T-helper 2 cell treated with Interferon-gamma antibody and Interleukin-4, amounts not matched to agents 5 μg/mL and 100 μg/mL, for 36 hours (primary cell): ENCODE data around the gene TUB.

Experiments used
- DNase-seq: peaks from one replicate; pipeline ENCODE4 v3.0.0; 2021; ENCODE audit warnings: low spot score
- H3K27ac Mint-ChIP-seq: one replicate; pipeline ENCODE4 v1.8.0; 2021; ENCODE audit warnings: mild to moderate bottlenecking, mixed read lengths
- H3K27me3 Mint-ChIP-seq: one replicate; pipeline ENCODE4 v1.8.0; 2021; ENCODE audit warnings: low read depth, mixed read lengths
- H3K36me3 Mint-ChIP-seq: one replicate; pipeline ENCODE4 v1.8.0; 2021; ENCODE audit warnings: low read depth, mixed read lengths
- H3K4me1 Mint-ChIP-seq: one replicate; pipeline ENCODE4 v1.8.0; 2021; ENCODE audit warnings: low read depth, mixed read lengths
- H3K4me3 Mint-ChIP-seq: one replicate; pipeline ENCODE4 v1.8.0; 2022; ENCODE audit warnings: mild to moderate bottlenecking, moderate library complexity, mixed read lengths
- H3K9me3 Mint-ChIP-seq: one replicate; pipeline ENCODE4 v1.8.0; 2021; ENCODE audit warnings: mixed read lengths

TUB gene

GRCh38 chr11:8106679-8107078 is 25.7 kb downstream of the TUB start:
- no peaks in the 10 kb centered on the region for H3K9me3 Mint-ChIP-seq
- H3K36me3 Mint-ChIP-seq, result no peaks in the 10 kb centered on the region
- no peaks in the 10 kb centered on the region for H3K4me1 Mint-ChIP-seq
- no peak overlapping the region for H3K27ac Mint-ChIP-seq
- H3K27me3 Mint-ChIP-seq, result no peaks in the 10 kb centered on the region
- DNase-seq, result no peak
- no peak overlapping the region for H3K4me3 Mint-ChIP-seq

- Mint-ChIP-seq H3K27ac (no peak overlapping the region), H3K9me3 (no peaks in the 10 kb centered on the region), H3K36me3 (no peaks in the 10 kb centered on the region), H3K4me3 (no peak overlapping the region), H3K27me3 (no peaks in the 10 kb centered on the region), H3K4me1 (no peaks in the 10 kb centered on the region)
- DNase-seq, result no peak
Observed at GRCh38 chr11:8107642-8108041, 26.6 kb downstream of the TUB start.

DNA sequence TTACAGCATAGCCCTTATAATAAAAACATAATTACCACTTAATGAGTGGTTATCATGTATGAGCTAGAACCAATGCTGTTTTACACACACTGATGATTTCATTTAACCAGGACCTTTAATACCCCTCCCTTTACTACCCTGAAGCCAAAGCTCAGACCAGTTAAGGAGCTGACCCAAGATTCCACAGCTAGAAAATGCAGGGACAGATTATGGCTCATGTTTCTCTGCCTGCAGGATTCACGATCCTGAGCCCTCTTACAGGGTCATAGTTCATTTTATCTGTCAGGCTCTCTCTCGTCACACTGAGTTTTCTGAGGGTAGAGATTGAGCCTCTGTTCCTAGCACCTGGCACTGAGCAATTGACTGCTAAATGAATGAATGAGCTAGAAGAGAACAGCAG is 27.4 kb downstream of the TUB start:
- Mint-ChIP-seq H3K9me3 (no peaks in the 10 kb centered on the region), H3K36me3 (no peaks in the 10 kb centered on the region), H3K27me3 (no peaks in the 10 kb centered on the region), H3K27ac (no peak overlapping the region), H3K4me1 (no peaks in the 10 kb centered on the region), H3K4me3 (no peak overlapping the region)
- DNase-seq, result no peak

GRCh38 chr11:8109675-8110074 is 28.7 kb downstream of the TUB start:
- Mint-ChIP-seq H3K9me3 (peaks cover 9% of the 10 kb centered on the region), H3K27ac (no peak overlapping the region), H3K36me3 (no peaks in the 10 kb centered on the region), H3K4me1 (no peaks in the 10 kb centered on the region), H3K4me3 (no peak overlapping the region), H3K27me3 (no peaks in the 10 kb centered on the region)
- no peak for DNase-seq

DNA sequence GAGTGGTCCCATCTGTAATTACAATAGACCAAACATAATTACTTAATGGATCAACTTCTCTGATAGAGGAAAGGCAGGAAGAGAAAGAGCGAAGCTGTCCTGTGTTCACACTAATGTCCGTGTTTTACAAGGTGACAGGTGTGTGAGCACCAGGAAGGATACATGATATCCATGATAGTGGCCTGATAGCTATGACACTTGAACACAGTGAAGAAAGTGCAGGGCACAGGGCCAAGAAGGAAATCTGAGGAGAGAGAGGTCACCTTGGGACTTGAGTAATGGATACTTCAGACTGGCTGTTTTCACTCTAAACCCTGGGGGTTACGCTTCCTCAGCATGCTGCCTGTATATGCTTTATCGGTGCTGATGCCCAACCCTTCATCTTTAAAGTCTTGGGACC is 29.4 kb downstream of the TUB start:
- no peaks in the 10 kb centered on the region for H3K27me3 Mint-ChIP-seq
- no peak overlapping the region for H3K27ac Mint-ChIP-seq
- H3K4me1 Mint-ChIP-seq, result no peaks in the 10 kb centered on the region
- no peak for DNase-seq
- H3K9me3 Mint-ChIP-seq, result peaks cover 14% of the 10 kb centered on the region
- H3K4me3 Mint-ChIP-seq, result no peak overlapping the region
- H3K36me3 Mint-ChIP-seq, result no peaks in the 10 kb centered on the region

DNA sequence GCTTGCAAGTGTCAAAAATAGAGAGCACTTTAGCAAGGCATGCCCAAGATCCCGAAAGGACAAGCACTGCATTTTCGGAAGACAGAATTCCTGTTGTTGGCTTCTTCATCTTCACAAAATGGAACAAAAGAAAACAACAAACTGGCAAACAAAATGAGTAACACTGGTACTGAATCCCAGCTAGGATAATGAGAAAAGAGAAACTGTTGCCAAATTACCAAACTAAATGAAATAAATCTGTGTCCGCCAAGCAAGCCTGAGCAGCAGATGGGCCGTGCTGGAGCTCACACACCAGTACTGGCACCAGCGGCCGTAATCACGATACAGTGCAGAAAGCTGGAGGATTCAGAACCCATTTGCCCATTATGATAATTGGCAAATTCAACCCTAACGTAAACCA is 30.6 kb downstream of the TUB start:
- Mint-ChIP-seq H3K36me3 (no peaks in the 10 kb centered on the region), H3K27ac (no peak overlapping the region), H3K4me3 (no peak overlapping the region), H3K27me3 (no peaks in the 10 kb centered on the region), H3K9me3 (peaks cover 14% of the 10 kb centered on the region), H3K4me1 (no peaks in the 10 kb centered on the region)
- no peak for DNase-seq

- H3K4me3 Mint-ChIP-seq, result no peak overlapping the region
- DNase-seq, result no peak
- H3K27ac Mint-ChIP-seq, result no peak overlapping the region
- no peaks in the 10 kb centered on the region for H3K4me1 Mint-ChIP-seq
- no peaks in the 10 kb centered on the region for H3K9me3 Mint-ChIP-seq
- no peaks in the 10 kb centered on the region for H3K27me3 Mint-ChIP-seq
- H3K36me3 Mint-ChIP-seq, result peaks cover under 1% of the 10 kb centered on the region
Observed at GRCh38 chr11:8122173-8122764, 41.3 kb downstream of the TUB start.

DNA sequence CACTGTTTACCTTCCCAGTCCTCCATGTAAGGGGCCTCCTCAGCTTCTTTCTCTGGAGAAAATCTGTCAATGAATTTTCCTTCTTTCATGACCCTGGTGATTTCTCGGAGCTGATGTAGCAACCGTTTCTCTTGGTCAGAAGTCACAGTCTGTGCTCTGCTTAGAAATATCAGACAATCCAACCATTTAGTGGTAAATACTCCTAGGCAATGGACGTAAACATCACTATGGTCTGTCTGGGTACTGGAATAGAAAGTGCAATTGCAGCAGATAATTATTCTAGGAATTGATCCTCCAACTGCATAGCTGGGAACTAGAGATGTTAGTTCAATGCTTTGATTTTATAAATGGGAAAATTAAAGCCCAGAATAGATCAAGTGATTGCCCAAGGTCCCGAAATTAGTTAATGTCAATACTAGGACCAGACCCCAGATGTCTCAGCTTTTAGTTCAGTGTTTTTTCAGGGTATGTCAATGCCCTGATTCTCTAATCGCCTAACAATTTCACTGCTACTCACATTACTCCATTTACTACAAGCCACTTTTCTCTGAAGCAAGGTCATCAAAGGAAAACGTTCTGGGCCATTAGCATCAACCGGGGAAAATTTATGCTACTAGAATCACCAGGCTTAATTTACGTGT is 45.8 kb downstream of the TUB start:
- no peak overlapping the region for H3K4me3 Mint-ChIP-seq
- no peaks in the 10 kb centered on the region for H3K4me1 Mint-ChIP-seq

DNA sequence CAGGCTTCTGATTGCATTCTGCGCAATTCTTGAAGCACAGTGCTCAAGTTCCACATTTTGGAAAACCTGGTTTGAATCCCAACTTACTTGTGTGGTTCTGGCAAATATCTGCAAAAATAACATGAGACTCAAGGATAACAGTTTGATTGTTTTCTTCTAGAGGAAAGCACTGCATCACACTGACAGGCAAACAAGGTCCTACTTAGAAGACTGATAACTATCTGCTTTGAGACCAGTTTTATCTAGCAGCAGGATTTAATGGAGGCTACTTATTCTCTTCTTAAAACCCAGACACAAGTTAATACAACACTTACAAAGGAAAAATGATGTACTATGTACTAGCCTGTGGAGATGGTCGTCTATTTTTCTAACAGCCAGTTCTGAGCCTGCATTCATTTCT is 46.4 kb downstream of the TUB start:
- Mint-ChIP-seq H3K4me3 (no peak overlapping the region), H3K27ac (no peak overlapping the region), H3K9me3 (no peaks in the 10 kb centered on the region), H3K27me3 (no peaks in the 10 kb centered on the region), H3K36me3 (no peaks in the 10 kb centered on the region), H3K4me1 (no peaks in the 10 kb centered on the region)
- no peak for DNase-seq

More for the DNA sequence above, 45.8 kb downstream of the TUB start:
- H3K27ac Mint-ChIP-seq, result no peak overlapping the region
- no peaks in the 10 kb centered on the region for H3K36me3 Mint-ChIP-seq
- no peak for DNase-seq
- H3K27me3 Mint-ChIP-seq, result no peaks in the 10 kb centered on the region
- no peaks in the 10 kb centered on the region for H3K9me3 Mint-ChIP-seq

DNA sequence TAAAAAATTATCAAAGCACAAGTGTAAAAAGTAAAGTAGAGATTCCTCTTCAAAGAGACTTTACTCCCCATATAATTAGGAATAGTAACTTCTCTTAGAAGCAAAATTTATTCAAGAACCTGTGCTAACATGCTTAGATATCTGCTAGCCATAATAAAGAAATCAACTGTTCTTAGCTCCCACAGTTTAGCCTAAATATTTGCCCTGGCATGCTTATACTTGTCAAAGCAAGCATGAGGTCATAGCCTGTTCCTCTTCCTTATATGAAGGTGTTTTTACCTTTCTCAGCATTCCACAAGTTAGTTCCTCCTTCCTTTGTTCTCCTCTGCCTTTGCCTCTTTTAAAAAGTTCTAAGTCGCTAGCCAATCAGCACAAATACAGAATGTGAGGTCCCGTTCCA is 57.5 kb downstream of the TUB start:
- no peak for DNase-seq
- Mint-ChIP-seq H3K27me3 (no peaks in the 10 kb centered on the region), H3K4me1 (no peaks in the 10 kb centered on the region), H3K36me3 (no peaks in the 10 kb centered on the region), H3K9me3 (no peaks in the 10 kb centered on the region), H3K4me3 (no peak overlapping the region), H3K27ac (no peak overlapping the region)

GRCh38 chr11:8149726-8150125 is 68.7 kb downstream of the TUB start:
- no peaks in the 10 kb centered on the region for H3K36me3 Mint-ChIP-seq
- no peaks in the 10 kb centered on the region for H3K4me1 Mint-ChIP-seq
- H3K4me3 Mint-ChIP-seq, result no peak overlapping the region
- H3K27ac Mint-ChIP-seq, result no peak overlapping the region
- H3K9me3 Mint-ChIP-seq, result no peaks in the 10 kb centered on the region
- no peaks in the 10 kb centered on the region for H3K27me3 Mint-ChIP-seq
- DNase-seq, result no peak
